Gastrocnemius medialis (tissue), 4 donors: ENCODE data around the gene SLC43A2.
"Not testable (repeated sequence)": the region's sequence is repeated elsewhere in the genome, so short reads cannot be mapped to it uniquely, and the experiment has no call there.

Experiments used
- CTCF ChIP-seq, 5 experiments: fragments of 450-650 bp in 3 of 5; fragments of 200-600 bp in 2 of 5; sonication (generic) in 2 of 5; IDR thresholded peaks in 4 of 5; conservative IDR thresholded peaks in 1 of 5; 1 replicate in 4 of 5; 2 replicates in 1 of 5; pipeline ENCODE4 v1.5.1; 2016 to 2019; ENCODE audit warnings: antibody characterized with exemption in 5 of 5, mild to moderate bottlenecking in 3 of 5, moderate library complexity in 3 of 5
- POLR2A ChIP-seq, 2 donors: fragments of 450-650 bp; IDR thresholded peaks; one replicate each; pipeline ENCODE4 v1.6.1; 2017; ENCODE audit warnings: antibody characterized with exemption in 2 of 2, mild to moderate bottlenecking in 2 of 2, moderate library complexity in 2 of 2

- not testable (repeated sequence) for TF ChIP-seq POLR2A (IDR thresholded peaks at IDR 0.05); CTCF (IDR thresholded peaks at IDR 0.05 in 4 of 5, conservative IDR thresholded peaks at IDR 0.05 in 1 of 5)
Measured at GRCh38 chr17:1572646-1573045, 56.0 kb downstream of the SLC43A2 start.
